Neural progenitor cell (in vitro differentiated cells): Measurements from ENCODE around the gene TLR9. TPM values are rescaled to one million over a fixed set of nuclear protein-coding genes. Genes with fewer than 3 reads are reported as not detected.
A peak's percentile ranks its signal among the peaks of the same experiment; 100 is the strongest.

Experiments used
- DNase-seq: peaks from one replicate; pipeline ENCODE4 v3.0.0-alpha.2; 2016; ENCODE audit warnings: low spot score
- H2AFZ ChIP-seq: fragments of 200-600 bp; sonication (generic); replicated peaks from 2 replicates; pipeline ENCODE4 v1.6.1; 2016; ENCODE audit warnings: antibody characterized with exemption
- H3F3A ChIP-seq: fragments of 200-600 bp; sonication (generic); 2 replicates; pipeline ENCODE4 v1.6.1; 2016; ENCODE audit warnings: antibody characterized with exemption, low read depth
- H3K27ac ChIP-seq: fragments of 200-600 bp; sonication (generic); 2 replicates; pipeline ENCODE4 v1.5.1; 2016; ENCODE audit warnings: mild to moderate bottlenecking
- H3K27me3 ChIP-seq: fragments of 200-600 bp; sonication (generic); 2 replicates; pipeline ENCODE4 v1.6.1; 2016; ENCODE audit warnings: mild to moderate bottlenecking, moderate library complexity
- H3K36me3 ChIP-seq: fragments of 200-600 bp; sonication (generic); 2 replicates; pipeline ENCODE4 v1.5.1; 2016
- H3K4me1 ChIP-seq: fragments of 200-600 bp; sonication (generic); 2 replicates; pipeline ENCODE4 v1.6.1; 2016; ENCODE audit warnings: mixed run types
- H3K4me2 ChIP-seq: fragments of 200-600 bp; sonication (generic); 2 replicates; pipeline ENCODE4 v1.6.1; 2016
- H3K4me3 ChIP-seq: fragments of 200-600 bp; sonication (generic); 2 replicates; pipeline ENCODE4 v1.5.1; 2016
- H3K79me2 ChIP-seq: fragments of 200-600 bp; sonication (generic); 2 replicates; pipeline ENCODE4 v1.6.1; 2016; ENCODE audit warnings: low read depth
- H3K9ac ChIP-seq: fragments of 200-600 bp; sonication (generic); 2 replicates; pipeline ENCODE4 v1.6.1; 2016
- H3K9me3 ChIP-seq: fragments of 200-600 bp; sonication (generic); 2 replicates; pipeline ENCODE4 v1.5.1; 2016; ENCODE audit warnings: low read depth
- H4K20me1 ChIP-seq: fragments of 200-600 bp; sonication (generic); 2 replicates; pipeline ENCODE4 v1.6.1; 2016; ENCODE audit warnings: low read depth
- H3K27ac Mint-ChIP-seq: 3 replicates; pipeline ENCODE4 v1.8.0; 2021; ENCODE audit warnings: mixed read lengths
- H3K27me3 Mint-ChIP-seq: 2 replicates; pipeline ENCODE4 v1.8.0; 2022; ENCODE audit warnings: low read depth, mild to moderate bottlenecking, inconsistent platforms, moderate library complexity, mixed read lengths; ENCODE audit not compliant: insufficient read depth
- H3K36me3 Mint-ChIP-seq: 3 replicates; pipeline ENCODE4 v1.8.0; 2021; ENCODE audit warnings: mixed read lengths
- H3K4me1 Mint-ChIP-seq: 3 replicates; pipeline ENCODE4 v1.8.0; 2021; ENCODE audit warnings: mixed read lengths
- H3K4me3 Mint-ChIP-seq: 3 replicates; pipeline ENCODE4 v1.8.0; 2021; ENCODE audit warnings: mild to moderate bottlenecking, moderate library complexity, mixed read lengths
- H3K9me3 Mint-ChIP-seq: 3 replicates; pipeline ENCODE4 v1.8.0; 2020; ENCODE audit warnings: mixed read lengths
- CTCF ChIP-seq: fragments of 200-600 bp; sonication (generic); IDR thresholded peaks from 2 replicates; pipeline ENCODE4 v1.5.1; 2017; ENCODE audit warnings: antibody characterized with exemption, mild to moderate bottlenecking
- EZH2 ChIP-seq: fragments of 200-600 bp; sonication (generic); IDR thresholded peaks from 2 replicates; pipeline ENCODE4 v1.6.1; 2017; ENCODE audit warnings: antibody characterized with exemption, mild to moderate bottlenecking, moderate library complexity
- EZH2phosphoT487 ChIP-seq: fragments of 200-600 bp; sonication (generic); IDR thresholded peaks from 2 replicates; pipeline ENCODE4 v1.6.1; 2017; ENCODE audit warnings: antibody characterized with exemption
- total RNA-seq: library from RNA; depleted of rRNA; stranded (reverse); fragments of >200 nt; gene quantifications from 2 replicates; pipeline ENCODE4 v1.2.3, GENCODE V29; 2015; ENCODE audit warnings: low replicate concordance

TLR9 gene
- total RNA-seq, 1 donor from 2014 or later = not detected

GRCh38 chr3:52190294-52191074 lies 35.0 kb downstream of the TLR9 start:
- Histone ChIP-seq H3K4me3 (no peak overlapping the region), H3K36me3 (no peaks in the 10 kb centered on the region), H3K4me1 (peaks cover 4% of the 10 kb centered on the region), H3K4me2 (no peak overlapping the region), H3K9ac (no peak overlapping the region), H3K9me3 (no peaks in the 10 kb centered on the region), H3K79me2 (no peaks in the 10 kb centered on the region), H3K27ac (no peak overlapping the region), H2AFZ (peak overlapping the region; percentile 93), H4K20me1 (no peaks in the 10 kb centered on the region), H3F3A (no peaks in the 10 kb centered on the region), H3K27me3 (no peaks in the 10 kb centered on the region)
- no peak for DNase-seq
- H3K27ac Mint-ChIP-seq = peak overlapping the region; percentile 69
- no peak for TF ChIP-seq EZH2phosphoT487
- no peak for TF ChIP-seq CTCF
- no peak for TF ChIP-seq EZH2
- H3K9me3 Mint-ChIP-seq = no peaks in the 10 kb centered on the region
- H3K27me3 Mint-ChIP-seq = peaks cover 3% of the 10 kb centered on the region
- H3K4me3 Mint-ChIP-seq = peak overlapping the region; percentile 35
- H3K4me1 Mint-ChIP-seq = peaks cover 10% of the 10 kb centered on the region
- H3K36me3 Mint-ChIP-seq = no peaks in the 10 kb centered on the region

DNA sequence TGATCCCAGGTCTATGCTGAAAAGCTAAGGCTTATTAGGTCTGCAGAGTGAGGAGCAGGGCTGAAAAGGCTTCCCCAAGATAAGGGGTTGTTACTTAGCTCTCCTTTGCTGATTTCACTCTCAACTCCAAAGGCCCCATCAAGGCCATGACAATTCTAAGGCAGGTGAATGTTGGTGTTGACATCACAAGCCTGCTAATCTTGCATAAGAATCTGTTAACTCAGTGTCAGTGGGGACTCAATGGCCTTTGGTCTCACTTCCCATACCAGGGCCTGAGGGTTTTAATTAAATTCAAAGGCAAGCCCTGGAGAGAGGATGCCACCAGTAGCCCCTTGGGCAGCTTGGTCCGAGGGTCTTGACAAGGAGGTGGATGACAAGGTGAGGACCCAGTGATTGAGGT lies 36.9 kb downstream of the TLR9 start:
- no peak overlapping the region for H3K27ac ChIP-seq
- no peak overlapping the region for H3K4me3 ChIP-seq
- H3K4me1 ChIP-seq = peaks cover 4% of the 10 kb centered on the region
- no peaks in the 10 kb centered on the region for H3K79me2 ChIP-seq
- no peaks in the 10 kb centered on the region for H4K20me1 ChIP-seq
- H3F3A ChIP-seq = no peaks in the 10 kb centered on the region
- H3K4me1 Mint-ChIP-seq = peaks cover 19% of the 10 kb centered on the region
- H3K27me3 Mint-ChIP-seq = peaks cover 3% of the 10 kb centered on the region
- H3K9me3 Mint-ChIP-seq = peaks cover 2% of the 10 kb centered on the region
- H3K27me3 ChIP-seq = no peaks in the 10 kb centered on the region
- no peaks in the 10 kb centered on the region for H3K36me3 ChIP-seq
- H3K4me3 Mint-ChIP-seq = no peak overlapping the region
- TF ChIP-seq EZH2phosphoT487 = no peak
- no peak for TF ChIP-seq CTCF
- TF ChIP-seq EZH2 = no peak
- H3K9ac ChIP-seq = no peak overlapping the region
- H3K27ac Mint-ChIP-seq = no peak overlapping the region
- DNase-seq = no peak
- H3K4me2 ChIP-seq = no peak overlapping the region
- H3K9me3 ChIP-seq = no peaks in the 10 kb centered on the region
- H2AFZ ChIP-seq = no peak overlapping the region
- no peaks in the 10 kb centered on the region for H3K36me3 Mint-ChIP-seq

DNA sequence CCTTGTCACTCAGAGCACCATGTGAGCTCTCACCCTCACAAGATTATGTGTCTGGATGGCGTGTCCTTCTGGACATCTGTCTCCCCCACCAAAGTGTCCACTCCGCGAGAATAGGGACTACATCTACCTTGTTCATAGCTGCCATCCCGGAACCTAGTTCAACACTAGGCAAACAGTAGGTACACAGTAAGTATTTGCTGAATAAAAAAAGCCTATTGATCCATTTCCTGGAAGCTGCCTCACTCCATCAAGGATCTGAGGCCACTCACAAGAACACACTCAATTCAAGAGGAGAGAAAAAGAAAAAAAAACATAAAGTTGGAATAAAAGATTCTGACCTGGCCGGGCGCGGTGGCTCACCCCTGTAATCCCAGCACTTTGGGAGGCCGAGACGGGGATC lies 38.7 kb downstream of the TLR9 start:
- Histone ChIP-seq H3K4me1 (peaks cover 4% of the 10 kb centered on the region), H3K27me3 (no peaks in the 10 kb centered on the region), H4K20me1 (no peaks in the 10 kb centered on the region), H2AFZ (no peak overlapping the region), H3K79me2 (no peaks in the 10 kb centered on the region), H3K36me3 (no peaks in the 10 kb centered on the region), H3F3A (no peaks in the 10 kb centered on the region), H3K9me3 (no peaks in the 10 kb centered on the region), H3K4me3 (no peak overlapping the region), H3K27ac (no peak overlapping the region), H3K4me2 (no peak overlapping the region), H3K9ac (no peak overlapping the region)
- H3K9me3 Mint-ChIP-seq = peaks cover 2% of the 10 kb centered on the region
- H3K4me3 Mint-ChIP-seq = no peak overlapping the region
- peaks cover 20% of the 10 kb centered on the region for H3K4me1 Mint-ChIP-seq
- H3K36me3 Mint-ChIP-seq = no peaks in the 10 kb centered on the region
- H3K27me3 Mint-ChIP-seq = peaks cover 3% of the 10 kb centered on the region
- TF ChIP-seq CTCF = no peak
- no peak for TF ChIP-seq EZH2
- TF ChIP-seq EZH2phosphoT487 = no peak
- H3K27ac Mint-ChIP-seq = peak overlapping the region; percentile 50
- DNase-seq = no peak
